NT2/D1 (cell line): Measurements from ENCODE around the gene FBH1.

ENCODE experiments used
- SUZ12 ChIP-seq: IDR thresholded peaks from 2 replicates; pipeline ENCODE4 v1.6.1; 2011; ENCODE audit not compliant: insufficient read length, insufficient read depth; ENCODE audit errors: extremely low read depth
- YY1 ChIP-seq: IDR thresholded peaks from 2 replicates; pipeline ENCODE4 v1.6.1; 2011; ENCODE audit not compliant: insufficient read length, insufficient read depth

DNA sequence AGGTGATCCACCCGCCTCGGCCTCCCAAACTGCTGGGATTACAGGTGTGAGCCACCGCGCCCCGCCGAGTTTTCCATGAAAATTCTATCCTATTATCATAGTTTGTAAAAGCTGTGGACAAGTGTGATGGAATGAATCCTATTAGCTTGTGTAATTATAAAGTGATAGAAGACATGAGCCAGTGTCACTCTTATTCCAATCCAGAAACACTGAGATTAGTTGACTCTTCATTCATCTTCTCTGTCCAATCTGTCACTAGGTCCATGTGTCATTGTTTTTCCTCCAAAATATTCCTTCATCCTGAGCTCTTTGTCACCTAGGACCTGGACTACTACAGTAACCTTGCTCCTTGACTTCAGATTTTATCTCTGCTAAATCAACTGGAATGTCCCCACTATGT, 13.5 kb downstream of the FBH1 start:
- no peak for TF ChIP-seq SUZ12
- TF ChIP-seq YY1 = no peak
